Trophoblast cell (in vitro differentiated cells and primary cell): Measurements from ENCODE around the gene SLC24A4.

ENCODE experiments used
- DNase-seq, 2 donors: peaks; one replicate each; pipeline ENCODE4 v3.0.0-alpha.2; 2016
- H2AFZ ChIP-seq: 2 replicates; pipeline ENCODE4 v1.6.1; 2013; ENCODE audit warnings: low read length, moderate library complexity, mild to moderate bottlenecking; ENCODE audit not compliant: insufficient read depth, poor library complexity
- H2AK5ac ChIP-seq: 2 replicates; pipeline ENCODE4 v1.6.1; 2013; ENCODE audit warnings: mild to moderate bottlenecking, low read length
- H2BK120ac ChIP-seq: 2 replicates; pipeline ENCODE4 v1.6.1; 2013; ENCODE audit warnings: low read length, mild to moderate bottlenecking, moderate library complexity; ENCODE audit not compliant: insufficient read depth, poor library complexity
- H2BK12ac ChIP-seq: 2 replicates; pipeline ENCODE4 v1.6.1; 2013; ENCODE audit warnings: mild to moderate bottlenecking, low read length, moderate library complexity
- H2BK5ac ChIP-seq: 2 replicates; pipeline ENCODE4 v1.6.1; 2013; ENCODE audit warnings: low read length, low read depth, moderate library complexity, mild to moderate bottlenecking; ENCODE audit not compliant: poor library complexity
- H3K14ac ChIP-seq: 2 replicates; pipeline ENCODE4 v1.6.1; 2013; ENCODE audit warnings: mild to moderate bottlenecking, low read length
- H3K18ac ChIP-seq: 2 replicates; pipeline ENCODE4 v1.6.1; 2013; ENCODE audit warnings: mild to moderate bottlenecking, low read length
- H3K23ac ChIP-seq: 2 replicates; pipeline ENCODE4 v1.6.1; 2013; ENCODE audit warnings: low read length
- H3K27ac ChIP-seq: 2 replicates; pipeline ENCODE4 v1.5.1; 2013; ENCODE audit warnings: low read depth, mild to moderate bottlenecking, inconsistent platforms, low read length, moderate library complexity
- H3K27me3 ChIP-seq: 2 replicates; pipeline ENCODE4 v1.6.1; 2013; ENCODE audit warnings: inconsistent platforms, mild to moderate bottlenecking, low read length, moderate library complexity; ENCODE audit not compliant: insufficient read depth
- H3K36me3 ChIP-seq, 2 experiments: 1 replicate in 1 of 2; 2 replicates in 1 of 2; pipeline ENCODE4 v1.6.1; 2013; ENCODE audit warnings: low read length in 2 of 2, mild to moderate bottlenecking in 2 of 2, moderate library complexity in 1 of 2; ENCODE audit not compliant: insufficient read depth in 2 of 2, control insufficient read depth in 1 of 2
- H3K4ac ChIP-seq: 2 replicates; pipeline ENCODE4 v1.6.1; 2013; ENCODE audit warnings: low read depth, mild to moderate bottlenecking, low read length, moderate library complexity
- H3K4me1 ChIP-seq, 2 experiments: 1 replicate in 1 of 2; 2 replicates in 1 of 2; pipeline ENCODE4 v1.6.1; 2013; ENCODE audit warnings: low read length in 2 of 2, mild to moderate bottlenecking in 2 of 2, moderate library complexity in 1 of 2; ENCODE audit not compliant: insufficient read depth in 2 of 2, control insufficient read depth in 1 of 2
- H3K4me2 ChIP-seq: 2 replicates; pipeline ENCODE4 v1.6.1; 2013; ENCODE audit warnings: inconsistent platforms, mild to moderate bottlenecking, low read length, moderate library complexity
- H3K4me3 ChIP-seq: 2 replicates; pipeline ENCODE4 v1.5.1; 2013; ENCODE audit warnings: mild to moderate bottlenecking, low read depth, low read length, inconsistent platforms
- H3K79me1 ChIP-seq: one replicate; pipeline ENCODE4 v1.6.1; 2013; ENCODE audit warnings: low read length
- H3K79me2 ChIP-seq: 2 replicates; pipeline ENCODE4 v1.6.1; 2013; ENCODE audit warnings: low read length, mild to moderate bottlenecking; ENCODE audit not compliant: control insufficient read depth, insufficient read depth, poor library complexity
- H3K9ac ChIP-seq: 2 replicates; pipeline ENCODE4 v1.6.1; 2013; ENCODE audit warnings: mild to moderate bottlenecking, low read length
- H3K9me3 ChIP-seq: 2 replicates; pipeline ENCODE4 v1.6.1; 2013; ENCODE audit warnings: low read depth, mild to moderate bottlenecking, control low read depth, inconsistent platforms, low read length; ENCODE audit not compliant: insufficient read depth
- H4K12ac ChIP-seq: 2 replicates; pipeline ENCODE4 v1.6.1; 2013; ENCODE audit warnings: low read depth, mild to moderate bottlenecking, low read length, moderate library complexity
- H4K8ac ChIP-seq: 2 replicates; pipeline ENCODE4 v1.6.1; 2013; ENCODE audit warnings: low read depth, mild to moderate bottlenecking, low read length, moderate library complexity
- H4K91ac ChIP-seq: one replicate; pipeline ENCODE4 v1.6.1; 2013; ENCODE audit warnings: low read depth, mild to moderate bottlenecking, low read length, moderate library complexity
- WGBS: extraction: QIAGEN DNeasy Blood & Tissue Kit; methylation state at CpG from one replicate; pipeline ENCODE4 v1.1.7; 2013; ENCODE audit warnings: missing lambda C conversion rate; ENCODE audit not compliant: insufficient read length, insufficient coverage; ENCODE audit errors: extremely low coverage; 5-methylcytosine and 5-hydroxymethylcytosine counted together

SLC24A4 gene

DNA sequence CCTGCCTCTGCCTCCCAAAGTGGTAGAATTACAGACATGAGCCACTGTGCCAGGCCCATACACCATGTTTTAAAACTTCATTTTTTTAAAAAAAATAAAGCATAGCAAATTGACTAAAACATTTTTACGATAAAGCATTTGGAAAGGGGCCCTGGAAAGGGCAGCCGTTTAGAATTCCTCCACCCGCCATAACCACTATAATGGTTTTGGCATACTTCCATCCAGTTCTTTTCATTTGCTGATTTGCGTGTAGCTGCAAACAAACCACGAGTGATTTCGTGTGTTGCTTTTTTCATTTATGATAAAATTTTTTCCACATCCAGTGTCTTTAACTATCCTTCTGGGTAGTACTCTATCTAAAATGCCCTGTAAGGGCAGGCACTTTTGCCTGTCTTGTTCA is 98.8 kb downstream of the SLC24A4 start:
- H2BK12ac ChIP-seq: no peak overlapping the region
- H3K9me3 ChIP-seq: peaks cover 3% of the 10 kb centered on the region
- no peak overlapping the region for H4K8ac ChIP-seq
- no peak overlapping the region for H3K4ac ChIP-seq
- no peak for DNase-seq
- H2AFZ ChIP-seq: no peak overlapping the region
- H3K4me3 ChIP-seq: no peak overlapping the region
- H3K27me3 ChIP-seq: no peaks in the 10 kb centered on the region
- H3K79me2 ChIP-seq: no peaks in the 10 kb centered on the region
- H3K36me3 ChIP-seq: no peaks in the 10 kb centered on the region
- no CpG with 5 or more reads among the region's 6 CpGs for WGBS
- H4K91ac ChIP-seq: no peak overlapping the region
- H3K27ac ChIP-seq: no peak overlapping the region
- H2BK120ac ChIP-seq: no peak overlapping the region
- no peak overlapping the region for H2AK5ac ChIP-seq
- H4K12ac ChIP-seq: no peak overlapping the region
- no peak overlapping the region for H3K18ac ChIP-seq
- H3K14ac ChIP-seq: no peak overlapping the region
- no peak overlapping the region for H3K23ac ChIP-seq
- H3K79me1 ChIP-seq: no peaks in the 10 kb centered on the region
- H3K9ac ChIP-seq: no peak overlapping the region
- H3K4me1 ChIP-seq: peaks cover 0 to 2% of the 10 kb centered on the region in 2 experiments
- H2BK5ac ChIP-seq: no peak overlapping the region
- no peak overlapping the region for H3K4me2 ChIP-seq

GRCh38 chr14:92425101-92425500 is 102.1 kb downstream of the SLC24A4 start:
- Histone ChIP-seq H3K4me1 (peaks cover 0 to 2% of the 10 kb centered on the region in 2 experiments), H3K4ac (no peak overlapping the region), H2AFZ (no peak overlapping the region), H2BK5ac (no peak overlapping the region), H3K79me2 (no peaks in the 10 kb centered on the region), H3K9ac (no peak overlapping the region), H4K91ac (peak overlapping the region; percentile 30), H3K4me3 (no peak overlapping the region), H3K9me3 (no peaks in the 10 kb centered on the region), H3K79me1 (no peaks in the 10 kb centered on the region), H4K8ac (no peak overlapping the region), H2BK12ac (no peak overlapping the region), H3K18ac (no peak overlapping the region), H3K27ac (no peak overlapping the region), H3K27me3 (no peaks in the 10 kb centered on the region), H3K14ac (no peak overlapping the region), H4K12ac (no peak overlapping the region), H2AK5ac (no peak overlapping the region), H3K4me2 (no peak overlapping the region), H3K23ac (no peak overlapping the region), H2BK120ac (no peak overlapping the region), H3K36me3 (no peaks in the 10 kb centered on the region)
- DNase-seq: peak; percentile 67 to 87

DNA sequence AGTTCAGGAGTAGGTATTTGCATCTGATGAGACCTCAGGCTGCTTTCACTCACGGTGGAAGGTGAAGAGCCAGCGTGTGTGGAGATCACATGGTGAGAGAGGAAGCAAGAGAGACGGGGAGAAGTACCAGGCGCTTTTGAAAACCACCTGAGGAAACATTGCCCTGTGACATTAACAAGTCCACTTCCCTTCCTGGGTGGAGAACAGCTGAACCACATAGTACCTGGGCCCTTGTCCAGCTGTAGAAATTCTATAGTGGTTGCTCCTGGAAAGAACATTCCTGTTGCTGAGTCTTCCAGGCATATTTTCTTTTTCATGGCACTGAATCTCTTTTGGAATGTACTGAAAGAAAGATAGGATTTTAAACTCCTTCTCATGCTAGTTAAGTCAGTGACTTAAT is 103.3 kb downstream of the SLC24A4 start:
- no peak overlapping the region for H3K9ac ChIP-seq

GRCh38 chr14:92427096-92427495 is 104.1 kb downstream of the SLC24A4 start:
- H3K4ac ChIP-seq: no peak overlapping the region
- no CpG with 5 or more reads among the region's 3 CpGs for WGBS
- H2BK12ac ChIP-seq: no peak overlapping the region
- H2AK5ac ChIP-seq: no peak overlapping the region
- H4K12ac ChIP-seq: no peak overlapping the region
- H3K79me2 ChIP-seq: no peaks in the 10 kb centered on the region
- H3K23ac ChIP-seq: no peak overlapping the region
- H3K14ac ChIP-seq: no peak overlapping the region
- peaks cover 3% of the 10 kb centered on the region for H3K9me3 ChIP-seq
- H4K8ac ChIP-seq: no peak overlapping the region
- no peak overlapping the region for H3K4me2 ChIP-seq
- no peak overlapping the region for H3K27ac ChIP-seq
- H3K4me3 ChIP-seq: no peak overlapping the region
- no peaks in the 10 kb centered on the region for H3K79me1 ChIP-seq
- no peak overlapping the region for H3K18ac ChIP-seq
- H2AFZ ChIP-seq: no peak overlapping the region
- peaks cover 2% of the 10 kb centered on the region for H3K27me3 ChIP-seq
- H4K91ac ChIP-seq: no peak overlapping the region
- H3K4me1 ChIP-seq: peaks cover 0 to 2% of the 10 kb centered on the region in 2 experiments
- H3K9ac ChIP-seq: no peak overlapping the region
- no peak overlapping the region for H2BK120ac ChIP-seq
- no peaks in the 10 kb centered on the region for H3K36me3 ChIP-seq
- H2BK5ac ChIP-seq: no peak overlapping the region
- no peak for DNase-seq

More for the DNA sequence above, 103.3 kb downstream of the SLC24A4 start:
- Histone ChIP-seq H3K23ac (no peak overlapping the region), H3K79me2 (no peaks in the 10 kb centered on the region), H3K27me3 (no peaks in the 10 kb centered on the region), H3K4me2 (no peak overlapping the region), H3K18ac (no peak overlapping the region), H4K91ac (no peak overlapping the region), H4K12ac (no peak overlapping the region), H2AFZ (no peak overlapping the region), H2BK5ac (no peak overlapping the region), H3K4me3 (no peak overlapping the region), H3K36me3 (no peaks in the 10 kb centered on the region), H3K79me1 (no peaks in the 10 kb centered on the region), H4K8ac (no peak overlapping the region), H3K9me3 (no peaks in the 10 kb centered on the region), H2BK12ac (no peak overlapping the region), H3K4ac (no peak overlapping the region), H2AK5ac (no peak overlapping the region), H2BK120ac (no peak overlapping the region), H3K4me1 (peaks cover 0 to 2% of the 10 kb centered on the region in 2 experiments), H3K14ac (no peak overlapping the region), H3K27ac (no peak overlapping the region)
- no CpG with 5 or more reads among the region's 4 CpGs for WGBS
- peak in 1 of 2 donors; percentile 44 for DNase-seq
